GM18861 (cell line): ENCODE measurements around the gene RPUSD4.

Experiments
- ATAC-seq: cut with Tn5 transposase; IDR thresholded peaks from one replicate; pipeline ENCODE4 v1.9.1; 2021; ENCODE audit not compliant: unreplicated experiment

RPUSD4 gene

DNA sequence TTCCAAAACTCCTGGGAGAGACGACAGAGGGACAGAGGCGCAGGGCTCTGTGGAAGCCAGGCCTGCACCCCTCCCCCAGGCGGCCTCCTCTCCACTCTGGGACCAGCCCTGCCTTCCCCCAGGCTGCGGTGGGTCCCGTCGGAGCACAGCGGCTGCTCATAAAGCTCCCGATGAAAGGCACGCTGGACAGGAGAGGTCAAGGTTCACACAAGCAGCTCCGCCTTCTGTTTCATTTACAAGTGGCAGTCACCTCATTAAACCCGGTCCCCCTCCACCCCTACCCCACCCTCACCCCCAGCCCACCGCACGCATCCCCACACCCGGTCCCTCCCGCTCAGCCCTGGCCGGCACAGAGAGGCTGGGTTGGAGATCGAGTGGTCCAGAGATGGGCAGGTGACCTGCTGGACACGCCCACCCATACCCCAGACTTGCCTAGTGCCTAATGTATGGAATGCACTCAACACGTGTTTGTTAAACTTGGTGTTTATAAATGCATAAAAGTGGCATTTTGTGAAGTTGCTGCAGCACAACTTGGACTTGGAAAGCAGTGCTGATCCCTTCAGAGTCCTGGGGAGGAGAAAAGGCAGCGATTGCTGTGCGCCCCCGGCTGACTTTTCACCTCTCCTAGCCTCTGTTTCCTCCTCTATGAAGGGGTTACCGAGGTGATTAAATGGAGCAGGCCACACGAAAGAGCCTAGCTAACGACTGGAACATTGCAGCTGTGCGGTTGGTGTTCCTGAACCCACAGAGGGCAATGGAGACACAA, 26.0 kb downstream of the RPUSD4 start:
- ATAC-seq: no peak

DNA sequence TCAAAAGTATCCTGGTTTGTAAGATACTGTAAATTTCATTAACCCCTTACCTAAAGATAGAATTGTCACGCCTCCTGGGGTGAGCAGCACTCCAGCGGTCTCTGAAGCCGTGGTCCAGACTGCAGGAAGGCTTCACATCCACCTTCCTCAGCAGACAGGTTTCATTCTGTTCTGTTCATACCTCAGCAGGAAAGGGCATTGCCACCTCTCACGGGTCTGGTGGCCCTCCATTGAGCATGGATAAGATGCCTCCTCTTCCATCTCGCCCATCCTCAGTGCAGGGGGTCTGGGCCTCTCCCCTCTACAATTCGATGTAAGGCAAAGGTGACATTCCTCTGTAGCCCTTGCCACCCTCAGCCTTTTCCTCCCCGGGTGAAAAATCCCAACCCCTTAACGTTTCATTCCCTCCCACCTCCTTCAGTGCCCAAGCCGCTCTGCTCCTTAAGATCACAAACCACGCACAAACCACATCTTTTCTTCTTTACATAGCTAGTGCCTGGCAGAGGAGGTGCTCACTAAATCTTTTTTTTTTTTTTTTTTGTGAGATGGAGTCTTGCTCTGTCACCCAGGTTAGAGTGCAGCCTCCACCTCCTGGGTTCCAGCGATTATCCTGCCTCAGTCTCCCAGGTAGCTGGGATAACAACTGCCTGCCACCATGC, 28.5 kb downstream of the RPUSD4 start:
- no peak for ATAC-seq

DNA sequence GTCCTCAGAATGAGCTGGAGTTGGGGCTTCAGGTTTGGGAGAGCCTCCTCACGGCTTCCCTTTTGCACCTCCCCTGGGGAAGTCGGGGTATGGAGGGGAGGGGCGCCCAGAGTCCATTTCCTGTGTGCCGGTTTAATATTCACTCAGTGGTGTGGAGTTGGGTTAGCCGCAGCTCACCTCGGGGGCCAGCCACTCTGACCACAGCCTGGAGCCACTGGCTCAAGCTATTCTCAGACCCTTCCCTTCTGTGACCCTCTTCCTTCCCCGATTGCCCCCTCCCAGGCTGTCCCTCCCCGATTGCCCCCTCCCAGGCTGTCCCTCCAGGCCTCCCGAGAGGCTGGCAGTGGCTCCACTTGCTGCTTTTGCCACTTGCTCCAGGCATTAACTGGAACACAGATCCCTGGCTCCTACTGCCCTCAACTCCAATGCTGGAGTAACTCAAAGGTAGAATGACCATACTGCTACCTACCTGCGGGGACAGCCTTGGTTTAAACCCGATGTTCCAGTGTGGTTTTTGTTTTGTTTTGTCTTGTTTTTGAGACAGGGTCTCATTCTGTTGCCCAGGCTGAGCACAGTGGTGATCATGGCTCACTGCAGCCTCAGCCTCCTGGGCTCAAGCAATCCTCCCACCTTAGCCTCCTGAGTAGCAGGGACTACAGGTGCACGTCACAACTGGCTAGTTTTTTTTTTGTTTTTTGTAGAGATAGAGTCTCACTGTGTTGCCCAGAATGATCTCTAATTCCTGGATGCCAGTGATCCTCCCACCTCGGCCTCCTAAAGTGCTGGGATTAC, 29.3 kb downstream of the RPUSD4 start:
- ATAC-seq: no peak

DNA sequence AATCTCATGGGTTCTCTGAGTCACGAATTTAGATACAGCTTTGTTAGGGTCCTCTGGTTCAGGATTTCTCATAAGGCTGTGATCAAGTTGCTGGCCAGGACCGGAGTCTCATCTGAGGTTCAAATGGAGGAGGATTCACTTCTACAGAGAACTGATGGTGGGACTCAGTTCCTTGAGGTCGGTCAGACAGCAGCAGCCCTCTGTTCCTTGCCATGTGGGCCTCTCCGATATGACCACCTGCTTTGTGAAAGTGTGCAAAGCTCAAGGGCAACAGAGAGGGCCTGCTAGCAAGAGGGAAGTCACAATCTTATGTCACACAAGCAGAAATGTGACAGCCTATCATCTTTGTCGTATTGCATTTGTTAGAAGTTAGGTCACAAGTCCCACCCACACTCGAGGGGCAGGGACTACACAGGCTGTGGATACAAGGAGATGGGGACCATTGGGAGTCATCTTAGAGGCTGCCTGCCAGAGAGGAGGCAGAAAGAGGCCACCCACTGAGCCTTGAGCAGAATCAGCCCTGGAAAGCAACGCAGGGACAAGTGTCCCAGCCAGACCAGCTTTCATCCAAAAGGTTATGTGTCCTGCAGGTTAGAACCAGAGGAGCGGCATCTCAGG, 34.5 kb downstream of the RPUSD4 start:
- ATAC-seq: no peak

DNA sequence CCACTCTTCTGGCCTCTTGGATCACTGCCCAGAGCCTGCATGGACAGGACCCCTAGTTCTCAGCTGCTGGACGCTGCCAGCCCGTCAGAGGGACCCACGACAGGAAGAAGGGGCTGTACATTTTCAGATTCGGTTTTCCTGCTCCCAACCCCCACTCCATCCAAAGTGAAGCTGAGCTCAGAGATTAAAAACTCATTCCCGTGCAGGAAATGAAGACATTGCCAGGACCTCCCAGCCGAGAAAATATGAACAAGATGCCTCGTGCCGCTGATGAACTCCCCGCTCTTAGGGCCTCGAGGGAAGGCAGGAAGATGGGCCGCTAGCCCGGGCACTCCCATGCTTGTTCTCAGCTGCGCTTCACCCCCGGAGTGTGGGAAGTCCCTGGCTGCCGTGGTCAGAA, 36.1 kb downstream of the RPUSD4 start:
- ATAC-seq: no peak

DNA sequence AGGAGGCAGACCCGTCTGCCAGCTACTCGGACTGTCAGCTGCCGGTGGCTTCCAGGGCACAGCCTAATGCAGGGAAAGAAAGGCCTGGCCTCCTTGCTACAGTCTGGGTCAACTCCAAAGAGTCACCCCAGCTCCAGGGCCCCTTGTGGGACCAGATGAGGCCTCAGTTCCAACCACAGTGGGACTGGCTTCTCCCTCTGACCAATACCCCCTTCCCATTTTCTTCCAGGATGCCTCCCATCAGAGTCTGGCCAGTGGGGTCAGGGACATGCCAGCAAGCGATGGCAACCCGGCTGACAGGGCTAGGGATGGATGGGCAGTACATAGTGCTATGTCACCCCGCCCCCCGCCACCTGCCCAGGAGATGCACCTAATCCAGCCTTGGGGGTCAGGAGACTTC, 36.6 kb downstream of the RPUSD4 start:
- no peak for ATAC-seq

DNA sequence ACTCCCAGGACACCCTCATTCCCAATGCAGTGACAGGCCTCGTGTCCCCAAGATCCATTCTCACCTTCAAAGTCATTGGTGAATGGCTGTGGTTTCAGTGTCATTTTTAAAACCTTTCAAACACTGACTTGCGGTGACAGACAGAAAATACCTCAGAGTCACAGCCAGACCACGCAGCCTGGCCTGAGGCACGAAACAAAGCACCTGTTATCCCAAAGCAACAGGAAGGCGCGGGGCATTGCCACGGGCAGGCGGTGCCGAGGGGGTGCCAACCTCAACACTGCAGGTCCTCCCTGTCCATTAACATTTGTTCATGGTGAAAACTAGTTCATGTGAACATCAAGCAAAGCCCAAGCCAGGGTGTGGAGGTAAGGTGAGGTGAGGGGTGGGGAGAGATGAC, 38.2 kb downstream of the RPUSD4 start:
- ATAC-seq: no peak

DNA sequence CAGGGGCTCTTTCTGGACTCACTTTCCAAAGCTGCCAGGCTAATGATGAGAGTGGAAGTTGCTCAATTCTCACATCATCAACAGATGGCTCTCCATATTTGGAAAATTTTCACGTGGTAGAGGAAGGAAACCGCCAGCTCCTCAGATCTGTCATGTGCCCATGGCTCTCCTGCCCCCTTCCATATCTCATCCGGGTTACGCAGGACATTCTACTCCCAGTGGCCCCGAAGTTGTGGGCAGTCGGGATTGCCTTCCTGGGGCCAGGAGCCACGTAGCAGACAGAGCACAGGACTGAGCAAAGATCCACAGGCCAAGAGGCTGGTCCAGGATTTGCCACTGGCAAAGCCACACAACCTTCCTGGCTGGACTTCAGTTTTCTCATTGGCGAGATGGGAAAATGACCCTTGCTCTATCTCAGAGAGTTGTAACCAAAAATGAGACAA, 38.8 kb downstream of the RPUSD4 start:
- ATAC-seq: no peak

DNA sequence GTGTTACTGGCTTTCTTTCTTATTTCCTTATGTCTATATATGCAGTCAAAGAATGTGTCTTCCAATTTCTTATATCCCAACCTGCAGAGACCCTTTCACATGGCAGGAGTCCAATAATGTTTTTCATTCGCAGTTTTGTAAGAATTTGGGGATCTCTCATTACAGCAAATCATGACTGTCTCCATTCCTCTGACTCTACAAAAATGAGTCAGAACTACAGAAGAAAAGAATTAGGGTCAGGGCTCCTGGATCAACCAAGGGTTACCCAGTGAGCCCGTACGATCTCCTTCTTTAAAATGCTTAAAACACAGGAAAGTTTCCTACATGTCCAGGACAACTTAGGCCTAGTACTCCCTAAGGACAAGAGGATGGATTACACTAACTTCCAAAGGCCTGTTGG, 42.2 kb downstream of the RPUSD4 start:
- ATAC-seq: no peak

DNA sequence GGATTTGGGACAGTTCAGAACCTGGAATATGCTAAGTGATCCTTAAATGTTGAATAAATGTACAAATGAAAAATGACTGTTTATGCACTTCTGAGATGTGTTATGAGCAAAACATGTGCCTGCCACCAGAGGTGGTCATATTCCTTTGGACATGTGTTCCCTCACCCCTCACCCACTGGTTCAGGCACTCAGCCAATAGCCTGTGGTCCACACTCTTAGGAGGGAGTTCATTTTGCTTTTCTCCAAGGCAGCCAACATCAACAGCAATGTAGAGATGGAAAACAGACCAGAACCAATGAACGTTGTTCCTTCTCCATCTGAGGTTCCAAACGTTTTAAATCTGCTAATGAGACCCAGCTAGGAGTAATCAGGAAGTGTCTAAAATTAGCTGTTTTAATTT, 44.0 kb downstream of the RPUSD4 start:
- no peak for ATAC-seq

DNA sequence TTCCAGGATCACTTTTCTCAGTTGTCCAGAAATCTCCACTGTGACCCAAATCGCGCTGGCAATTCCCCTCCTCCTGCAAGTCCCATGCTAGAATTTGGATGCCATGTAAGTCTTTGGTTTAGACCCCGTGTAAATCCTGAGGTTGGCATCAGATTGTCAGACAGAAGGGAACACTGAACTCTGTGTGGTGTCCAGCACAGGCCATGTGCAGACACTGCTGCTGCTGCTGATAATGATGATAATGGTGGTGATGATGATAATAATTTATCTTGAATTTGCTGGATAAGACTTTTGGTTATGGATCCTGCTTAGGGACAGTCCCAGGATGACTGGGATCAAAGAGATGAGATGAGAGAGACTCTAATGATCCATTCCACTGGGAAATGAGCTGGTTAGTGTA, 45.0 kb downstream of the RPUSD4 start:
- no peak for ATAC-seq

DNA sequence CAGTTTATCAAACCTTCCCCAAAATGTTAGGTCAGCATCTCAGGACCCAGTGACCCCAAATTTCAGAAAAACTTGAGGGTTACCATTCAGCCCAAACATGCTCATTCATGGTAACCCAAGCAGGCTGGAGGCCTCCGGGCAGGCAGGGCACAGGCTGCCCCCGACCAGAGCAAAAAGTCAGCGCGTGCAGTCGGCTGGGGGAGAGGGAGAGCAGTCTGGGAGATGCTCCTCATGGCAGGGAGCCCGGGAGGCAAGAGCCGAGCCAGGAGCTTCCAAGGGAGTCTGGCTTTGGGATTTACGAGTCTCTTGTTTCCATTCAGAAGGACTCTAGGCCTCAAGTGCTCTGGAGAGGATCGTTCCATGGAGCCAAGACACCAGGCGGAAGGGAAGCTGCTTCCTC, 45.7 kb downstream of the RPUSD4 start:
- no peak for ATAC-seq

DNA sequence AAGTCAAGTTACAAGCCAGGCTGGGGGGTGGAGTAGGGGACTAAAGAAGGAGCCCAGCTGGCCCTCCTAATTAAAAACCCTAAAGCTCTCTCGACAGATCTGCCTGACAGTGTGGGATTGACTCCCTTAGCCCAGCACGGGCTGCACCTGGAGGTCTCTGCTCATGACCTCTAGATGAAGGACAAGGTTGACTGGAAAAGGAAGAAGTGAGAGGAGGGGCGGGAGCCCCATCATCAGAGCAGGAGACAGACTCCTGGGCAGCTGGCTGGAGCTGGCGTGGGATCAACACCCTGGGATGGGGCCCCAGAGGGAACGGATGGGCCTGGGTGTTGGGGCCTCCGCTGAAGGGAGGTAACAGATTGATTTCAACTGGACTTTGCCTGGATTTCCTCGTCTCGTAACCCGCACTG, 46.1 kb downstream of the RPUSD4 start:
- ATAC-seq: no peak

DNA sequence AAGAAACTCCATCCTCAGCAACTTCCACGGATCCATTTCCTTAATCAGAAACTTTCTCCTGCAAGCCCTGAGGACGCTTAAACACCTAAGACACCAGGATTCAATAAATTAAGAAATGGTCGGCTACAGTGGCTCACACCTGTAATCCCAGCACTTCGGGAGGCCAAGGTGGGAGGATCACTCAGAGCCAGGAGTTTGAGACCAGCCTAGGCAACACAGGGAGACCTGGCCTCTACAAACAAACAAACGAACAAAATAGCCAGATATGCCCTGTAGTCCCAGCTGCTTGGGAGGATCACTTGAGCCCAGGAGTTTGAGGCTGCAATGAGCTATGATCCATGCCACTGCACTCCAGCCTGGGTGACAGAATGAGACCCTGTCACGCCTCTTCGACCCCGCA, 46.7 kb downstream of the RPUSD4 start:
- no peak for ATAC-seq

DNA sequence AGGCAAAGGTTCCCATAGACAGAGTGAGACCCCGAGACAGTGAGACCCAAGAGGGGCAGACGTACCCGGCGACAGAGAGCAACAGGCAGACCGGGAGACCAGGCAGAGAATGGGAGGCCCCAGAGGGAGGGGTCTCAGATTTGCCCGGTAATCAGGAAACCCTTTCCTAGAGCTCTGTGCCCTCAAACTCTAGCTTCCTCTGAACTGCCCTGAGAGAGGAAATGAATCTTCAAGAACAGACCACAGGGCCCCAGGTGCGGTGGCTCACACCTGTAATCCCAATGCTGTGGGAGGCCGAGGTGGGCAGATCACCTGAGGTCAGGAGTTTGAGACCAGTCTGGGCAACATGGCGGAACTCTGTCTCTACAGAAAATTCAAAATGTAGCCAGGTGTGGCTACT, 47.7 kb downstream of the RPUSD4 start:
- no peak for ATAC-seq

DNA sequence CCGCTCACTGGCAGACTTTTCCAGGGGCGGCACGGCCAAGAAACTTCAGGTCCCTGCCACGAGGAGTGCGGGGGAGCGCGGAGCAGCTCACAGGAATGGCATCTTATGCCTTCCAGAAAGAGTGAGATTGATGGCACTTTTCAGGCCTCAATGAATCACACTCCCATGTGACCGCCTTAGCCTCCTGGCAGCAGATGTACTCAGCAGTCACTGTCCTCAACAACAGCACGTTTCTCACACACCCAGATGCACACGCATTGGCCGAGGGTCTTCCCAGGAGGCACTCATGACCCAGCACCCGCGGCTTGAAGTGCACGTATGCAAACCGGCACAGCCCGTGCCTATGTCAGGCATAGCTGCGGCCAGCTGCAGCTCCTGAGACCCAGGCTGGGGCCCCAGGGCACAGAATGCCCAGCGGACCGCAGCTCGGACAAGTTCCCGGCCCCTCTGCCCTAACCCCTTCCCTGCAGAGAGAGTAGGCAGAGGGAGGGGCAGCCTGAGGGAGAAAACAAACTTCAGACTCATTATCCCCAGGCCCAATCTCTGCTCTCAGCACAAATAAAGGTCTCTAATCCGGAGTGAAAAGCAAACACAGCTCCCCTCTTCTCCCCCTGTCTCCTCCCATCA, 48.3 kb downstream of the RPUSD4 start:
- no peak for ATAC-seq

DNA sequence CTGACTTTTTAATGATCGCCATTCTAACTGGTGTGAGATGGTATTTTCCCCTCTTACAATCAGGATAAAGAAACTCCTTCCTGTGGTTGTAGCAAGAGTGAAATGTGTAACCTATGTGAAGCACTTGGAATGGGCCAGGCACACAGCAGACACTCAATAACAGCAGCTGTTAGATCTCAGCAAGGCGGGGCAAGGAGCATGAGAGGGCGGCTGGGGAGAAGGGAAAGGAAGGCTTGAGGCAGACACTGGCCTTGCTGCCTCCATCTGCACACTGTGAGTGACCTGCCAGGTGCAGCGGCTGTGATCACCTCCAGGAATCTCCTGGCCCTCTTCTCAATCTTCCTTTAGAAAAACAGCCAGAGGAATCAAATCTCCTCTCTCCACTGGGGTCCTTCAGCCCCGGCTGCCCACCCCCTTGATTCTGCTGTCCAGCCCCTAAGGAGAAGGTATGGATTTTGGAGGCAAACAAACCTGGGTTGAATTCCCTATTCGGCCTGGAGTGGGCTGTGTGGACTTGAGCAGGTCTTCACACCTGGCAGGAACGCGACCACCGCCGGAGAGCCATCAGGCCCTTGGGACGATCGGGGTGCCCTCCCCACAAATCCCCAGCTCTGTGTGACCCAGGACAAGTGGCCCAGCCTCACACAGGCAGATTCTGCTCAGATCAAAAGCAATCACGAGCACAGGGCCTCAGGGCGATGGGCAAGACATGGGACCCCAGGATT, 49.0 kb downstream of the RPUSD4 start:
- ATAC-seq: no peak

DNA sequence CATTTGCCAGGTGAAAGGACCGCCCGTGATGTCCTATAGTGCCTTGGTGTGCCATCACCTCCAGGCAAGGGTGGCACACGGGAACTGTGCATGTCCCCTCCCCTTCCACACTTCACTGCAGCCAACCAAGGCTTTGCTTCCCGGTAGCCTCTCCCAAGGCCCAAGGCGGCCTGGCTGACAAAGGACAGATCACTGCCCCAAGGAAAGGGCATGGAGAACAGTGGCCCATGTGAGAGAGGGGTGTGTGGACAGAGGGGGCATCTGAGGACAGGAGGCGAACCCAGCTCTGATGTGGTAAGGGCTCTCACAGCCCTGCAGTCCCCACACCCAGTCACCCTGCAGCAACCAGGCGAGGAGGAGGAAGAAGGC, 50.4 kb downstream of the RPUSD4 start:
- no peak for ATAC-seq

DNA sequence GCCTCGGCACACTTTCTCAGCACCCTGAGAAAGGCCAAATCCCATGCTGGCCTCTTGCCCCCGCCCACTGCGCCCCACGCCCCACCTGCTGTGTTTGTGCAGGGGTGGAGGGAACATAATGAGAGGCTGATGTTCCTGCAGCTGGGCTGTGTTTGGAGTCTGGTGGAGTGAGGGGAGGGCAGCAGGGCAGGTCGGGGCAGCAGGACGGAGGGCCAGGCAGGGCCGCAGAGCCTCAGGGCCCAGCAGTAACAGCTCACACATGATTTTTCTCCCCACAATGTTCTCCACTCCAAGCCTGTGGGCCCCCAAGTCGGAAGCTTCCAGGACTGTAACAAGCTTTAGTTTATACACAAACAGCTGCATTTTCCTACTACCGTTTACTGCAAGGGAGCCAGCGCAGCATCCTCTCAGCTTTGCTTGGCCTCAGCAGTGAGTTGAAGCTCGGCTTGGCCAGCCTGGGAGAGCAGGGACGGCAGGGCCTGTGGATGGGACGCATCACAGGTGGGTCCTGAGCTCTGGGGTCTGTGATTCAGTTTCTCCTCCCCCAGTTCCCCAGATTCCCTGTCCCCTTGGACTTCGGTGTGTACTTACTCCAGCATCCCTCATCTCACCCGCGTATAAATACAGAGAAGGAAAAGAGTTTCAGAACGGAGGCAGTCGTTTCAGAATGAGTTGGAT, 51.0 kb downstream of the RPUSD4 start:
- no peak for ATAC-seq
